Peyer's patch (tissue), 4 donors: ENCODE data around the gene FKBP8.

ENCODE experiments used
- CTCF ChIP-seq, 6 experiments: fragments of 450-650 bp in 4 of 6; fragments of 200-600 bp in 2 of 6; sonication (generic) in 1 of 6; IDR thresholded peaks; one replicate each; pipeline ENCODE4 v1.5.1; 2017 to 2019; ENCODE audit warnings: antibody characterized with exemption in 6 of 6, mild to moderate bottlenecking in 3 of 6, moderate library complexity in 1 of 6
- POLR2A ChIP-seq, 2 donors: fragments of 450-650 bp; IDR thresholded peaks; one replicate each; pipeline ENCODE4 v1.5.1; 2017; ENCODE audit warnings: antibody characterized with exemption in 2 of 2, mild to moderate bottlenecking in 2 of 2, moderate library complexity in 2 of 2

DNA sequence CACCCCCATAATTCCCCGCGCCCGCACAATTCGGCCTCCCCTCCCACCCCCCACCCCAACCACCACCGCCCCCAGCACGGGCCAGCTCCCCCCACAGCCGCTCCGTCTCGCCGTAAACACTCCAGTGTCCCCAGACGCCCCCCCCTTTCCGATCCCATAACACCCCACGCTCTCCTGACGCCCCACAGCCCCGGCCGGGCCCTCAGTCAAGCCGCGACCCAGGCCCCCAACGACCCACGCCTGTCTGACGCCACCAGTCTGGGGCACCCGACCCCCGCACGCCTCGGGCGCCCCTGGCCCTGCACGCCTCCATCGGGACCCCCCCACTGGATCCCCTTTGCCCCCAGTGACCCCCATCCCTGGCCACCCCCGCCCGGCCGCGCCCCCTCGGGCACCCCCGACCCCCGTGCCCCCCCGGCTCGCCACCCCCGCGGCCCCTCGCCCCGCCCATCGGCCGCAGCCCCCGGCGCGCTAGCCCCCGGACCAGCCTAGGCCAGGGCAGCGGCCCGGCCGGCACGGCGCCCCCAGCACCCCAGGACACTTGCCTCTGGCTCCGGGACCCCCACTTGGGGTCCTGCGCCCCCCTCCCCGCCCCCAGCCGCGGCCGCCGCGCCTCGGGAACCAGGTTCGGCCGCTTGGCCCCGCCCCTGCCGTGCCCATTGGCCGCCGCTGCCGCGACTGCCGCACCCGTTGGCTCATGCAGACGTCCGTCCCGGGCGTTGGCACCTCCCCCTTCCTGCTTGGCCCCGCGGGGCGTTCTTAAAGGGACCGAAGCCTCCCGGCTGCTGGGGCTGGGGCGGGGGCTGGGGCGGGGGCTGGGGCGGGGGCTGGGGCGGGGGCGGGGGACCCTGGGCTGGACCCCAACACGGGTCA is at the start of gene FKBP8:
- TF ChIP-seq CTCF (IDR thresholded peaks at IDR 0.05) (no peak), POLR2A (IDR thresholded peaks at IDR 0.05) (no peak)
